K562 (cell line): ENCODE results near the gene PTTG1IP. TPM values are rescaled to one million over a fixed set of nuclear protein-coding genes. Genes with fewer than 3 reads are reported as not detected.

ENCODE experiments used
- CBFA2T2 ChIP-seq: fragments of 450-650 bp; conservative IDR thresholded peaks from 2 replicates; pipeline ENCODE4 v1.6.1; 2017; ENCODE audit warnings: mild to moderate bottlenecking
- DACH1 ChIP-seq: fragments of 450-650 bp; IDR thresholded peaks from 2 replicates; pipeline ENCODE4 v1.6.1; 2018; ENCODE audit not compliant: partially characterized antibody
- FIP1L1 ChIP-seq: fragments of 200-400 bp; formaldehyde crosslinking; IDR thresholded peaks from 2 replicates; pipeline ENCODE4 v1.6.1; 2018; ENCODE audit warnings: mild to moderate bottlenecking, low read depth, low read length; ENCODE audit not compliant: poor library complexity, severe bottlenecking
- FOSL1 ChIP-seq: fragments of 200-800 bp; sonication (Bioruptor generic); conservative IDR thresholded peaks from 2 replicates; pipeline ENCODE4 v1.6.1; 2016; ENCODE audit warnings: missing genetic modification characterization, missing compliant biosample characterization
- GABPA ChIP-seq: fragments of 200-800 bp; sonication (Bioruptor generic); conservative IDR thresholded peaks from 2 replicates; pipeline ENCODE4 v1.6.1; 2016; ENCODE audit warnings: low read depth, missing genetic modification characterization, missing compliant biosample characterization
- HMGN3 ChIP-seq: IDR thresholded peaks from 2 replicates; pipeline ENCODE4 v1.6.1; 2011; ENCODE audit warnings: borderline replicate concordance, low read depth, mild to moderate bottlenecking, mixed read lengths, low read length; ENCODE audit not compliant: insufficient read length; ENCODE audit errors: extremely low read depth
- HSF4 ChIP-seq: fragments of 250-450 bp; sonication (Bioruptor Pico); IDR thresholded peaks from 2 replicates; pipeline ENCODE4 v2.1.2; 2022; ENCODE audit warnings: mild to moderate bottlenecking, moderate library complexity, borderline replicate concordance
- NCOR1 ChIP-seq: fragments of 450-650 bp; IDR thresholded peaks from 2 replicates; pipeline ENCODE4 v1.6.1; 2016; ENCODE audit warnings: mild to moderate bottlenecking, moderate library complexity
- NR2C1 ChIP-seq, 2 experiments: fragments of 450-650 bp; IDR thresholded peaks; 2 replicates each; pipeline ENCODE4 v1.6.1; 2017; ENCODE audit warnings: mild to moderate bottlenecking in 2 of 2, antibody characterized with exemption in 1 of 2, inconsistent platforms in 1 of 2, missing compliant biosample characterization in 1 of 2, missing genetic modification characterization in 1 of 2
- NRF1 ChIP-seq, 2 experiments: fragments of 450-650 bp; IDR thresholded peaks in 1 of 2; conservative IDR thresholded peaks in 1 of 2; 2 replicates each; pipeline ENCODE4 v1.6.1; 2014; ENCODE audit warnings: mild to moderate bottlenecking in 2 of 2
- POLR2A ChIP-seq: fragments of 450-650 bp; conservative IDR thresholded peaks from 2 replicates; pipeline ENCODE4 v1.6.1; 2016
- SMAD1 ChIP-seq: fragments of 150-350 bp; IDR thresholded peaks from 2 replicates; pipeline ENCODE4 v1.6.1; 2014; ENCODE audit warnings: low read length, low read depth; ENCODE audit not compliant: partially characterized antibody
- TAF1 ChIP-seq: IDR thresholded peaks from 2 replicates; pipeline ENCODE4 v1.6.1; 2011; ENCODE audit warnings: mild to moderate bottlenecking, low read length, moderate library complexity; ENCODE audit not compliant: insufficient read depth, control insufficient read depth, severe bottlenecking; ENCODE audit errors: extremely low read depth
- TCF3 ChIP-seq: sonication (generic); formaldehyde crosslinking; IDR thresholded peaks from 2 replicates; pipeline ENCODE4 v1.4.0; 2020; ENCODE audit warnings: mild to moderate bottlenecking, missing genetic modification reagents
- ZNF764 ChIP-seq: fragments of 250-450 bp; sonication (Bioruptor Pico); IDR thresholded peaks from 2 replicates; pipeline ENCODE4 v1.4.0; 2020; ENCODE audit warnings: low read depth, mild to moderate bottlenecking, moderate library complexity
- polyA plus RNA-seq, 8 experiments: library from polyadenylated mRNA; depleted of rRNA in 4 of 8; stranded (reverse) in 5 of 8; unstranded in 3 of 8; fragments of >200 nt; fragmentation: Nextera tagmentation in 2 of 8; fragmentation: Illumina TruSeq in 1 of 8; extraction: Ambion mirVana in 2 of 8; extraction: Trizol in 1 of 8; gene quantifications; 2 replicates each; pipeline versions ENCODE4 v1.2.1 to v1.2.3, GENCODE V29; 2011 to 2014; ENCODE audit warnings: inconsistent platforms in 1 of 8, missing spikeins in 1 of 8
- total RNA-seq, 7 experiments: library from RNA; depleted of rRNA in 6 of 7; stranded (reverse); fragments of >200 nt in 6 of 7; fragmentation: Illumina TruSeq in 2 of 7; extraction: Trizol in 2 of 7; gene quantifications; 2 replicates each; pipeline versions ENCODE4 v1.2.1 to v1.2.3, GENCODE V29; 2011 to 2021; ENCODE audit warnings: low replicate concordance in 1 of 7
- TF ChIP-seq, protein P1 (sequence below): sonication (generic); formaldehyde crosslinking; IDR thresholded peaks from 2 replicates; pipeline ENCODE4 v1.8.0; 2022; ENCODE audit warnings: mild to moderate bottlenecking, missing genetic modification reagents, borderline replicate concordance
- TF ChIP-seq, protein P2 (sequence below): sonication (generic); formaldehyde crosslinking; IDR thresholded peaks from 2 replicates; pipeline ENCODE4 v1.8.0; 2023; ENCODE audit warnings: missing genetic modification reagents, mild to moderate bottlenecking, borderline replicate concordance

PTTG1IP gene
- total and polyA plus RNA-seq, 9 of the 15 experiments (the other 6 are each of a cell fraction or from before 2014, with no cell fraction given), result 5.0 to 99.3 (median 82.4) TPM

DNA sequence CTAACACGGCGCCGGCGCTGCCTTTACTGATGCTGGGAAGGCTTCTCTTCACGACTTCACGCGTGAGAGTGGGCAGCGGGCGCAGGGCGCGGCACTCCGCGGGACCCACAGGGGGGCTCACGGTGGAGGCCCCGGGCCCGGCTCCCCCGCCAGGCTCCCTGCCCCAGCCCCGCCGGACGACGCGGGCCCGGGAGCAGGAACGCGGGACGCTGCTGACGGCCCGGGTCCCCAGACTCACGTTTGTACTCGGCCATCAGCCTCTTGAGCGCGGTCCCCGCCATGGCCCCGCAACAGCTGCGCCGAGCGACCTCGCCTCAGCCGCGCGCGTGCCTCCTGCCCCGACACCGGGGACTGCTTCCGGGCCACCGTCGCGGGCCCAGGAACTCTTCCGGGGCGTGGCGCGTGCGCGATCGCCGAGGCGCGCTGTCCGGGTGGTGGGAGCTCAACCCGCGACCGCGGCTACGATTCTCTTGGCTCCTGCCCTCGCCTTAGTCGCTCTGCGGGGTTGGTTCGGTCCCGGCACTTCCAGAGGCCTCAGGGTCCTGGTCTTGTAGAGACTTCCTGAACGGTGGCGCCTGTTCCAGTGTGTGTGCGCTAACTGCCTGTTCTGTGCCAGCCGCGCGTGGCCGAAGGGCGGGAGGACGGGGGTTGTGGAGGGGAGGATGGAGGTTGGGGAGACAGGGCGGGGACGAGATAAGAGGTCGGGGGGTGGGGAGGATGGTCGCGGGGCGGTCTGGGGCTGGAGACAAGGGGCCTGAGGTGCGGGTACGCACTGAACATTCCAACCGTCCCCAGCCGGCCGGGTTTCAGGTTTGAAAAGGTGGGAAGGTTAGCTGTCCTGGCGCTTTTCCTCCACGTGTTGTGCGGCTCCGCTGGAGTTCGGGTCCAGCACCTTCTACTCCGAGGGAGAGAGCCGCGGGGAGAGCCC lies 71.8 kb downstream of the PTTG1IP start, which contains the start of gene UBE2G2 (continued):
- TF ChIP-seq, protein P1, sequence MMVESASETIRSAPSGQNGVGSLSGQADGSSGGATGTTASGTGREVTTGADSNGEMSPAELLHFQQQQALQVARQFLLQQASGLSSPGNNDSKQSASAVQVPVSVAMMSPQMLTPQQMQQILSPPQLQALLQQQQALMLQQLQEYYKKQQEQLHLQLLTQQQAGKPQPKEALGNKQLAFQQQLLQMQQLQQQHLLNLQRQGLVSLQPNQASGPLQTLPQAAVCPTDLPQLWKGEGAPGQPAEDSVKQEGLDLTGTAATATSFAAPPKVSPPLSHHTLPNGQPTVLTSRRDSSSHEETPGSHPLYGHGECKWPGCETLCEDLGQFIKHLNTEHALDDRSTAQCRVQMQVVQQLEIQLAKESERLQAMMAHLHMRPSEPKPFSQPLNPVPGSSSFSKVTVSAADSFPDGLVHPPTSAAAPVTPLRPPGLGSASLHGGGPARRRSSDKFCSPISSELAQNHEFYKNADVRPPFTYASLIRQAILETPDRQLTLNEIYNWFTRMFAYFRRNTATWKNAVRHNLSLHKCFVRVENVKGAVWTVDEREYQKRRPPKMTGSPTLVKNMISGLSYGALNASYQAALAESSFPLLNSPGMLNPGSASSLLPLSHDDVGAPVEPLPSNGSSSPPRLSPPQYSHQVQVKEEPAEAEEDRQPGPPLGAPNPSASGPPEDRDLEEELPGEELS (CRISPR knock-in tag), result peak; percentile 59; the same call in 1 of the 2 replicates
- TF ChIP-seq SMAD1, result peak; percentile 46
- peak; percentile 82 for TF ChIP-seq TAF1
- no peak for TF ChIP-seq HSF4 (CRISPR knock-in tag)
- TF ChIP-seq NCOR1, result 0 out of 2 replicates have a peak, but pooled peaks have one; percentile 5
- TF ChIP-seq DACH1, result peak; percentile 61
- TF ChIP-seq ZNF764 (CRISPR knock-in tag), result 0 out of 2 replicates have a peak, but pooled peaks have one; percentile 20
- TF ChIP-seq CBFA2T2, result no peak
- peak; percentile 96 for TF ChIP-seq POLR2A
- peak; percentile 100 for TF ChIP-seq GABPA
- TF ChIP-seq FIP1L1, result peak; percentile 91
- TF ChIP-seq, protein P2, sequence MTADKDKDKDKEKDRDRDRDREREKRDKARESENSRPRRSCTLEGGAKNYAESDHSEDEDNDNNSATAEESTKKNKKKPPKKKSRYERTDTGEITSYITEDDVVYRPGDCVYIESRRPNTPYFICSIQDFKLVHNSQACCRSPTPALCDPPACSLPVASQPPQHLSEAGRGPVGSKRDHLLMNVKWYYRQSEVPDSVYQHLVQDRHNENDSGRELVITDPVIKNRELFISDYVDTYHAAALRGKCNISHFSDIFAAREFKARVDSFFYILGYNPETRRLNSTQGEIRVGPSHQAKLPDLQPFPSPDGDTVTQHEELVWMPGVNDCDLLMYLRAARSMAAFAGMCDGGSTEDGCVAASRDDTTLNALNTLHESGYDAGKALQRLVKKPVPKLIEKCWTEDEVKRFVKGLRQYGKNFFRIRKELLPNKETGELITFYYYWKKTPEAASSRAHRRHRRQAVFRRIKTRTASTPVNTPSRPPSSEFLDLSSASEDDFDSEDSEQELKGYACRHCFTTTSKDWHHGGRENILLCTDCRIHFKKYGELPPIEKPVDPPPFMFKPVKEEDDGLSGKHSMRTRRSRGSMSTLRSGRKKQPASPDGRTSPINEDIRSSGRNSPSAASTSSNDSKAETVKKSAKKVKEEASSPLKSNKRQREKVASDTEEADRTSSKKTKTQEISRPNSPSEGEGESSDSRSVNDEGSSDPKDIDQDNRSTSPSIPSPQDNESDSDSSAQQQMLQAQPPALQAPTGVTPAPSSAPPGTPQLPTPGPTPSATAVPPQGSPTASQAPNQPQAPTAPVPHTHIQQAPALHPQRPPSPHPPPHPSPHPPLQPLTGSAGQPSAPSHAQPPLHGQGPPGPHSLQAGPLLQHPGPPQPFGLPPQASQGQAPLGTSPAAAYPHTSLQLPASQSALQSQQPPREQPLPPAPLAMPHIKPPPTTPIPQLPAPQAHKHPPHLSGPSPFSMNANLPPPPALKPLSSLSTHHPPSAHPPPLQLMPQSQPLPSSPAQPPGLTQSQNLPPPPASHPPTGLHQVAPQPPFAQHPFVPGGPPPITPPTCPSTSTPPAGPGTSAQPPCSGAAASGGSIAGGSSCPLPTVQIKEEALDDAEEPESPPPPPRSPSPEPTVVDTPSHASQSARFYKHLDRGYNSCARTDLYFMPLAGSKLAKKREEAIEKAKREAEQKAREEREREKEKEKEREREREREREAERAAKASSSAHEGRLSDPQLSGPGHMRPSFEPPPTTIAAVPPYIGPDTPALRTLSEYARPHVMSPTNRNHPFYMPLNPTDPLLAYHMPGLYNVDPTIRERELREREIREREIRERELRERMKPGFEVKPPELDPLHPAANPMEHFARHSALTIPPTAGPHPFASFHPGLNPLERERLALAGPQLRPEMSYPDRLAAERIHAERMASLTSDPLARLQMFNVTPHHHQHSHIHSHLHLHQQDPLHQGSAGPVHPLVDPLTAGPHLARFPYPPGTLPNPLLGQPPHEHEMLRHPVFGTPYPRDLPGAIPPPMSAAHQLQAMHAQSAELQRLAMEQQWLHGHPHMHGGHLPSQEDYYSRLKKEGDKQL, result 0 out of 2 replicates have a peak, but pooled peaks have one; percentile 15
- TF ChIP-seq HMGN3, result peak; percentile 73
- peak; percentile 99 for TF ChIP-seq NR2C1 (IDR thresholded peaks at IDR 0.05)
- peak; percentile 99 for TF ChIP-seq NR2C1 (tag; IDR thresholded peaks at IDR 0.05)
- TF ChIP-seq NRF1 (conservative IDR thresholded peaks at IDR 0.05 in 1 of 2, IDR thresholded peaks at IDR 0.05 in 1 of 2), result peak; percentile 91 to 93
- peak; percentile 6; the same call in 1 of the 2 replicates for TF ChIP-seq TCF3 (CRISPR knock-in tag)
- peak; percentile 35; the same call in 1 of the 2 replicates for TF ChIP-seq FOSL1 (tag)
